Left ventricle myocardium inferior (tissue), 1 donor: Measurements from ENCODE around the gene CAMK1D. TPM values are rescaled to one million over a fixed set of nuclear protein-coding genes. Genes with fewer than 3 reads are reported as not detected.

Source experiments
- DNase-seq: peaks from one replicate; pipeline ENCODE4 v3.0.0-alpha.2; 2020
- H3K27ac ChIP-seq: fragments of 200-600 bp; replicated peaks from 2 replicates; pipeline ENCODE4 v1.8.0; 2021
- H3K27me3 ChIP-seq: fragments of 200-600 bp; 2 replicates; pipeline ENCODE4 v1.8.0; 2021; ENCODE audit warnings: low read depth
- H3K36me3 ChIP-seq: fragments of 200-600 bp; 2 replicates; pipeline ENCODE4 v1.8.0; 2021
- H3K4me1 ChIP-seq: fragments of 200-600 bp; 2 replicates; pipeline ENCODE4 v1.8.0; 2021
- H3K4me3 ChIP-seq: fragments of 200-600 bp; 2 replicates; pipeline ENCODE4 v1.8.0; 2021; ENCODE audit warnings: mild to moderate bottlenecking, moderate library complexity
- H3K9me3 ChIP-seq: fragments of 200-600 bp; replicated peaks from 2 replicates; pipeline ENCODE4 v1.8.0; 2021
- CTCF ChIP-seq: fragments of 200-600 bp; IDR thresholded peaks from 2 replicates; pipeline ENCODE4 v1.8.0; 2021; ENCODE audit warnings: antibody characterized with exemption, mild to moderate bottlenecking, borderline replicate concordance
- intact Hi-C: fragments of 100-400 bp; cut with micrococcal nuclease; formaldehyde crosslinking; loops from one replicate; pipeline ENCODE4 v1.11.0; 2022
- total RNA-seq: library from RNA; stranded (reverse); fragmentation: NEBNext Ultra II Directional; extraction: Animal tissue kit (Norgen Biotek cat#: 25700); gene quantifications from one replicate; pipeline ENCODE4 v1.2.1, GENCODE V29; 2021
- donor health status: DM: no; HTN: yes; CAD: no; lungs with severe emphysema.

Gene CAMK1D
- total RNA-seq, 1 donor from 2014 or later = 2.5 TPM

DNA sequence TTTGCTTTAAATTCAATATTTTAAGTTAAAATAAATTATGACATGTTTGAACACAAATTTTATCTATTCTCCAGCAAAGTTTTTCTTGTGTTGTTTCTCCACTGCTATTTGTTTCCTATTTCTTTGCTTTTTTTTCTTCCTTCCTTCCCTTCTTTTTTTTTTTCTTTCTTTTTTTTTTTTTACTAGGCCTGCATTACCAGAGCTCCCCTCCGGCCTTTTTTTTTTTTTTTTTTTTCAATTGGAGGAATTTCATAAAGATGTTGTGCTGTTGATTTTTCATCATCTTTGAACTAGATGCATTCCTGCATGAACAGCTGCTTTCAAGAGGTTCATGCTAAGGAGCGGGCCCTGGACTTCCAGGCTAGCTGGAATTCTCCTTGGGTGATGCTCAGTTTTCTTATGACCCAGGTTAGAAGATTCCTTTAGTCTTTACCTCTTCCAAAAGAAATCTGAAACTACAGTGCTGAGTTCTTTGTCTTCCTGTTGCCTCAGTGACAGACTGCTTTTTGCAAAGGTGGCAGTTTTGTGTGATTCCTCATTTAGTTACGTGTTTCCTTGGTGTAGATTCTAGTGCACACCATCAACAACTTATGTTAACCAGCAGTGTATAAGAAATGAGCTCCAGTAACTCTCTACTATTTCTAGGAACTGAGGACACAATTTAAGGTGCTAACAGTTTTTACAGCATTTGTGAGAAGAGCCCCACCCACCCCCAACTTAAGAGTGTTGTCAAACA, 4.8 kb upstream of the CAMK1D start:
- intact Hi-C loops = no loop called here
- no peaks in the 10 kb centered on the region for H3K36me3 ChIP-seq
- no peak for DNase-seq
- no peak overlapping the region for H3K4me3 ChIP-seq
- no peaks in the 10 kb centered on the region for H3K27me3 ChIP-seq
- H3K27ac ChIP-seq = no peak overlapping the region
- TF ChIP-seq CTCF = no peak
- H3K9me3 ChIP-seq = peaks cover 10% of the 10 kb centered on the region
- peaks cover 13% of the 10 kb centered on the region for H3K4me1 ChIP-seq

GRCh38 chr10:12346707-12347106, 2.6 kb upstream of the CAMK1D start:
- Histone ChIP-seq H3K4me3 (no peak overlapping the region), H3K36me3 (no peaks in the 10 kb centered on the region), H3K9me3 (peaks cover 10% of the 10 kb centered on the region), H3K27me3 (no peaks in the 10 kb centered on the region), H3K27ac (no peak overlapping the region), H3K4me1 (peaks cover 35% of the 10 kb centered on the region)
- intact Hi-C loops = no loop called here
- no peak for DNase-seq
- TF ChIP-seq CTCF = no peak

DNA sequence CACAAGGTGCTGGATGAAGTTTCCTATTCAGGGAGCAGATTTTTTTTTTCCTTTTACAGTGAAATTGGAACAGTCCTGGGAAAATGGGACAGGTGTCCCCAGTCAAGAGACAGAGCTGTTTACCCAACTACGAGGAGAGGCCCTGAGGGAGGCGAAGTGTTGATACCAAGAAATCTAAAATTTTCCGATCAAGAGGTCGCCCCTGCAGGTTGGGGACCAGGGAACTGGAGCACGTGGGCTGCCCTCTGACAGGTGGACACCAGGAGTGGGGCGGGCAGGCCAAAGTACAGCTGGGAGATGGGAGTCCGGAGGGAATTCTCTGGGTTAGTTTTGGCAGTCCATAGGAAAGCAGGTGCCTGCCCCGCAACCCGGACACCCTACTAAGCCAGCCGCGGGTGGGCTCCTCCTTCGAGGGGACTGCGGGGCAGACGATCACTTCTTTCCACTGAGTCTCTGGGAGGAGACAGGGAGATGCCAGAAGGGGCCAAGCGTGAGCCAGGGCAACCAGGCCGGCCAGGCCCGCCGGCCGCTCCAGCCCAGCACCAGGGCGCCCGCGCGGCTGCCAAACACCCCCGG, 965 bp upstream of the CAMK1D start:
- H3K27ac ChIP-seq = peak overlapping the region; percentile 87
- peak overlapping the region; percentile 92 for H3K4me3 ChIP-seq
- H3K36me3 ChIP-seq = no peaks in the 10 kb centered on the region
- H3K9me3 ChIP-seq = peaks cover 2% of the 10 kb centered on the region
- intact Hi-C loops = no loop called here
- no peaks in the 10 kb centered on the region for H3K27me3 ChIP-seq
- TF ChIP-seq CTCF = no peak
- DNase-seq = no peak
- peaks cover 35% of the 10 kb centered on the region for H3K4me1 ChIP-seq

DNA sequence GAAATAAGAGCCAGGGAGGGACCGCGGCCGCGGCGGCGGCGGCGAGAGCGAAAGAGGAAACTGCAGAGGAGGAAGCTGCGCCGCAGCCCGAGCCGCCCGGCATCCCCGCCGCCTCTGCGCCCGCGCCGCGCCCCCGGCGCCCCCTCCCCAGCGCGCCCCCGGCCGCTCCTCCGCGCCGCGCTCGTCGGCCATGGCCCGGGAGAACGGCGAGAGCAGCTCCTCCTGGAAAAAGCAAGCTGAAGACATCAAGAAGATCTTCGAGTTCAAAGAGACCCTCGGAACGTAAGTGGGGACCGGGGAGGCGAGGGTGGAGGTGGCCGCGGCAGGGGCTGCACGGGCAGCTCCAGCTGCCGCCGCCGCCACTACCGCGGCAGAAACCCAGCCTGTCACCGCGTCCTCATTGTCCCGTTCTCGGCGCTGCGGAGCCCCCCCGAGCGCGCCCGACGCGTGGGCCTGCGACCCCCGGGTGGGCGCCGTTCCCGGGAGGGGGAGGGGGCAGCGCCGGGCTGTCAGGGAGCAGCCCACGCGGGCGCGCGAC, 351 bp downstream of the CAMK1D start:
- Histone ChIP-seq H3K4me3 (peak overlapping the region; percentile 92), H3K27me3 (no peaks in the 10 kb centered on the region), H3K36me3 (no peaks in the 10 kb centered on the region), H3K9me3 (no peaks in the 10 kb centered on the region), H3K27ac (peak overlapping the region; percentile 87), H3K4me1 (peaks cover 35% of the 10 kb centered on the region)
- intact Hi-C loops = no loop called here
- no peak for TF ChIP-seq CTCF
- DNase-seq = no peak

DNA sequence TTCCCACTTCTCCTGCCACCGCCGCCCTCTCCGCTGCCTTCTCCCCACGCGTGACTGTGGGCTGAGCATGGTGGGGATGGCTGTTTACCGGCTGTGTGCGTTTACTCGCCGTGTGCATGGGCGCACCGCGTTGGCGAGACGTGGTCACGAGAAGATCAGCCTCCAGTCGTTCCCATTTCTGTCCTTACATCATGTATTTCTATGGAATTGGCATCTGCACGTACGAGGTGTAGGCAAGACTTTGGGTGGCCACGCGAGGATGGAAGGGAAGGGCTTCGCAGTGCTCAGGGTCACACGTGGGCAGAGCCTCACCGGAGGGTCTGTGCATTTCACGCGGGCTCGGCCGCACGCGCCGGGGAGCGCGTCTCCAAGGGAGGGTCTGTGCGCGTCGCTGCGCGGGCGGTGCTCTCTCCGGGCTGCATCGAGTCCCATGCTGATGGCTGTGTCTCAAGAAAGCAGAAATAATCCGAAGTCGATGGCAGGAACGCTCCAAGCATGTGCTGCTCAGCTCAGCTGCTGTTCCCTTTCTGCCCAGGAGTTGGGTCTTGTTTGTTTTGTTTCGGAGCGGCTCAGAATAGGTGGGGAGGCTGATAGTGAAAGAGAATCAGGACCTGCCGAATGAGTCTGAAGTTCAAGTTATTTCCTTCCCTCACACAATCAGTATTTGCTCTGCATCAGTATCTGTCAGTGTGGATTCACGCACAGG, 973 bp downstream of the CAMK1D start:
- H3K27me3 ChIP-seq = no peaks in the 10 kb centered on the region
- peaks cover 35% of the 10 kb centered on the region for H3K4me1 ChIP-seq
- DNase-seq = peak; percentile 21
- peak overlapping the region; percentile 87 for H3K27ac ChIP-seq
- no peaks in the 10 kb centered on the region for H3K9me3 ChIP-seq
- TF ChIP-seq CTCF = peak; percentile 17
- intact Hi-C loops = no loop called here
- H3K36me3 ChIP-seq = no peaks in the 10 kb centered on the region
- H3K4me3 ChIP-seq = peak overlapping the region; percentile 92
